ENCODE measurements around the gene RAPGEFL1.
"Not testable (repeated sequence)": the region's sequence is repeated elsewhere in the genome, so short reads cannot be mapped to it uniquely, and the experiment has no call there.

The RAPGEFL1 gene, protein sequence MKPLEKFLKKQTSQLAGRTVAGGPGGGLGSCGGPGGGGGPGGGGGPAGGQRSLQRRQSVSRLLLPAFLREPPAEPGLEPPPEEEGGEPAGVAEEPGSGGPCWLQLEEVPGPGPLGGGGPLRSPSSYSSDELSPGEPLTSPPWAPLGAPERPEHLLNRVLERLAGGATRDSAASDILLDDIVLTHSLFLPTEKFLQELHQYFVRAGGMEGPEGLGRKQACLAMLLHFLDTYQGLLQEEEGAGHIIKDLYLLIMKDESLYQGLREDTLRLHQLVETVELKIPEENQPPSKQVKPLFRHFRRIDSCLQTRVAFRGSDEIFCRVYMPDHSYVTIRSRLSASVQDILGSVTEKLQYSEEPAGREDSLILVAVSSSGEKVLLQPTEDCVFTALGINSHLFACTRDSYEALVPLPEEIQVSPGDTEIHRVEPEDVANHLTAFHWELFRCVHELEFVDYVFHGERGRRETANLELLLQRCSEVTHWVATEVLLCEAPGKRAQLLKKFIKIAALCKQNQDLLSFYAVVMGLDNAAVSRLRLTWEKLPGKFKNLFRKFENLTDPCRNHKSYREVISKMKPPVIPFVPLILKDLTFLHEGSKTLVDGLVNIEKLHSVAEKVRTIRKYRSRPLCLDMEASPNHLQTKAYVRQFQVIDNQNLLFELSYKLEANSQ

DNA sequence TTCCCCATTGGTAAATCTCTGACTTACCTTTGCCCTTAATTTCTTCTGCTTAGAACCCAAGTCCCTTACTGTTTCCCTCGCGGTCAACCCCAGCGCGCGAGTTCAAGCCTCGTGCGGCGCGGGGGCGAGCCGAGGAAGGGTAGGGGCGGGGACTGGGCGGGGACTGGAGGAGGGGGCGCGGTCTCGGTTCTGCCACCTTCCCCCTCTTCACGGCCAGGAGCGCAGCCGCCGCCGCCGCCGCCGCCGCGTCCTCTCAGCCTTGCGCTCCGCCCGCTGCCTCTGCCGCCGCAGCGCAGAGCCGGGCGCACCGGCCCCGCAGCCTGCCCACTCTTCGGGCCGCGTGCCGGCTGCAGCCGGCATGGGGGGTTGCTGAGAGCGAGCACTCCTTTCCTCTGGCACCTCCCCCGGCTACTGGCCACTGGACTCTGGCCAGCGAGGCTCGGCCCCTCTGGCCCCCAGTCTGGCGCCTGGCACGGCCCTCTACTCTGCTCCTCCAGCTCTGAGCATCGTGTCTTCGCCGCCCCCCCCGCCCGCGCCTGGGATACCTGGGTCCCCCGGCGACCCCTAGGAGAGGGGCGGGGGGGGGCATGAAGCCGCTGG, at the start of gene RAPGEFL1:
Gene RAPGEFL1, plus strand, starts transcription at position 196 of the 600 bp plus-strand sequence. Its CDS starts 392 bp downstream, at position 588.
- DNase-seq (ENCODE audit: low read depth): peak; percentile 72

DNA sequence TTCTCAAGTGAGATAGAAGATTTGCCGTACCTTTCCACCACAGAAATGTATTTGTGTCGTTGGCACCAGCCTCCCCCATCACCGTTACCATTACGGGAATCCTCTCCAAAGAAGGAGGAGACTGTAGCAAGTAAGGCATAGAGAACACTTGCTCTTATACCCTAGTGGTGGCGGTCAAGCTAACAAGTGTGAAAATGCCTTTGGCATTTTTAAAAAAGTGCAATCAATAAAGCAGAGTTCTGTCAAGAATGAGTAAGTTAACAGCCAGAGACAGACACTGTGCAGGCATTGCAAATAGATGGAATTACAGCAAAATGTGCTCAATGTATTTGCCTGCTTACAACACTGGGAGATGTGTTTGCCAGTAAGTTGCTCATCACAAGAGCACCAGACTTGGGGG, 47.8 kb upstream of the RAPGEFL1 start:
- DNase-seq (ENCODE audit: low read depth): no peak

DNA sequence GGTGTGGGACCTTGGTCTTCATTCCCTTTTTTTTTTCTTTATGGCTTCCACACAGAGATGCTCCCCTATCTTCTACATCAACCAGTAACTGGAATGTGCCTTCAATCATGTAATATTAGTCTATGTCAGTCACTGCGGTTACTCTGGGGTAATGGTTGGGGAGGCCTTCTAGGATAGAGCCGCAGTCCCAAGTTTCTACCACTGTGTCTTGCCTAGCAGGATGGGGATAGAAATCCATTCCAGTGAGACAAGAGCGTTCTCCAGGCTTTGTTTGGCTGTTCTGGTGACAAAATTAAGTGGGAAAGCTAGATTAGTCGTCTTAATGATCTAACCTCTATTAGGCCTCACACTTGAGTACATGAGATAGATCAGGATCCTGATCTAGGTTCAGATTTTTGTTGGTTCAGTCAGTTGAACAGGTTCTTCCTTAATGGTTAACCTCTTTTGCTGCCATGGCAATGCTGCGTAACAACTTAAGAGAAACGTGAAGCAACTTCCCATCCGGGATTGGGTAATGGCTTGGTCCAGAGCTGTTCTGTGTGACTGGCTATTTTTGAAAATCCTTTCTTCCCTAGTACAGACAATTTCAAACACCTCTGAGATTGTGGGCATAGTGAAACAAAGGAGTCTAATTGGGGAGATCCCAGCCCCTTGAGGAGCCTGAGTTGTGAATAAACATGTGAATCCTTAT, 46.8 kb upstream of the RAPGEFL1 start:
- DNase-seq (ENCODE audit: low read depth): no peak

DNA sequence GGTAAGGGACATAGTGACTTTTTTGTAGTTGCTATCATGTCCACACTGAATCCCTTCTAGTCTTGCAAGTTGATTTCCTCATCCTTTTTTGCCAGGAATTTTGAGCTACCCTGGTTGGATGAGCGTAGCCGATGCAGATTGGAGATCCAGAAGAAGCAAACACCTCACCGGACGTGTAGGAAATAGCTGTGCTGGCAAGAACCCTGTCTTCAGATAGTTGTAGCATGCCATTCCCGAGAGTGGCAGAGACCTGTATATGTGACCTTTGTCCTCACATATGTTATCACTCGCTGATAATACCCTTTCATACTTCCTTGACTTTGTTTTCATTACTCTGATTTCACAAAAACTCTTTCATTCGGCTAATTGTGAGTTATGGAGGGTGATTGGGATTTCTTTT, 43.1 kb upstream of the RAPGEFL1 start:
- DNase-seq (ENCODE audit: low read depth): no peak

DNA sequence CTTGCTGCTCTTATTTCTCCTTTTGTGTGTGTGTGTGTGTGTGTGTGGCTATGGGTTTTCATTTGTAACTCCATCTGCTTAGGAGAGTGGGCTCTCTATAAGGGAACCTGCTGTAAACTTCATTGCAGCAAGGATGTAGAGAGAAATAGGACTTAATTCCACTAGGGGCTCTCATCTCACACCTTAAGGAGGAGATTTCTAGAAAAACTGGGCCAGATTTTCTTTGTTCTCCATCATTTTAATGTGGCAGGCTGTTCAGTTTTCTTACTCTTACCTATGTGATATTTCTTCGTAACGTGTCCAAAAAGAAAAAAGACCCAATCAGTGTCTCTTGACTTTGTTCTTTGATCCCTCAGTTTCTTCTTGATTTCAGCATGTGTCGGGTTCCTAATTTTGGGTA, 41.5 kb upstream of the RAPGEFL1 start:
- DNase-seq (ENCODE audit: low read depth): no peak

DNA sequence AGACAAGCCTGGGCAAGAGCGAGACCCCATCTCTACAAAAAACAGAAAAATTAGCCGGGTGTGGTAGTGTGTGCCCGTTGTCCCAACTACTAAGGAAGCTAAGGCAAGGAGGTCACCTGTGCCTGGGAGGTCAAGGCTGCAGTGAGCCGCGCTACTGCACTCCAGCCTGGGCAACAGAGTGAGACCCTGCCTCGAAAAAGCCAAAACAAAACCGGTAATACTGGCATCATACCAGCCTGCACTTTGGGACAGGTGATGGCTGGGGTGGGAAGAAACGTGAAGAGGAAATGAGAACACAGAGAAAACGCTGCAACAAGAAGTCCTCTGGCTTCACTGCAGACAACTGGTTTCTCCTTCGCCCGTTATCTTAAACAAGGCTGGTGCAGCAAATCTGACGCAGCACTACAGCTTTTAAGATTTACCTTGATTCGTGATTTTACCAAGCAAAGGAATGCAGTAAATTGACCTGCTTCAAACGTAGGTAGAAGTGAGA, 37.7 kb upstream of the RAPGEFL1 start:
- DNase-seq (ENCODE audit: low read depth): no peak

DNA sequence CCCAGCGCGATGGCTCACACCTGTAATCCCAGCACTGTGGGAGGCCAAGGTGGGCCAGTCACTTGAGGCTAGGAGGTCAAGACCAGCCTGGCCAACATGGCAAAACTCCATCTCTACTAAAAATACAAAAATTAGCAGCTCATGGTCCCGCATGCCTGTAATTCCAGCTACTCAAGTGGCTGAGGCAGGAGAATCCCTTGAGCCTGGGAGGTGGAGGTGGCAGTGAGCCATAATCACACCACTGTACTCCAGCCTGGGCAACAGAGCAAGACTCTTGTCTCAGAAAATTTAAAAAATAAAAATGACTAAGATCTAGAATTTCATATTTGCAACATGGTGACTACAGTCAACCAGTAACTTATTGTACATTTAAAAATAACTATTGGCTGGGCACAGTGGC, 34.1 kb upstream of the RAPGEFL1 start:
- not testable (repeated sequence) for DNase-seq (ENCODE audit: low read depth)

DNA sequence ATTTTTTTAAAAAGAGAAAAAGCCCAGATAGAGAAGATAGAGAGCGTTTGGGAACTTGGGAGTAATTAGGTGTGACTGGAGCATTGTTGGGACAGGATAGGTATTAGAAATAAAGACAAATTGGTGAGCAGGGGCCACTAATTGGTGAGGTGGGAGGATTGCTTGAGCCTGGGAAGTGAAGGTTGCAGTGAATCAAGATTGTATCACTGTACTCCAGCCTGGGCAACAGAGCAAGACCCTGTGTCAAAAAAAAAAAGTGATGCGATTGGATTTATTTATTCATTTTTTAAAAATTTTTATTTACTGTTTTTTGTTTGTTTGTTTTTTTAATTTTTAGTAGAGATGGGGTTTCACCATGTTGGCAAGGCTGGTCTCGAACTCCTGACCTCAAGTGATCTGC, 31.8 kb upstream of the RAPGEFL1 start:
- DNase-seq (ENCODE audit: low read depth): no peak

DNA sequence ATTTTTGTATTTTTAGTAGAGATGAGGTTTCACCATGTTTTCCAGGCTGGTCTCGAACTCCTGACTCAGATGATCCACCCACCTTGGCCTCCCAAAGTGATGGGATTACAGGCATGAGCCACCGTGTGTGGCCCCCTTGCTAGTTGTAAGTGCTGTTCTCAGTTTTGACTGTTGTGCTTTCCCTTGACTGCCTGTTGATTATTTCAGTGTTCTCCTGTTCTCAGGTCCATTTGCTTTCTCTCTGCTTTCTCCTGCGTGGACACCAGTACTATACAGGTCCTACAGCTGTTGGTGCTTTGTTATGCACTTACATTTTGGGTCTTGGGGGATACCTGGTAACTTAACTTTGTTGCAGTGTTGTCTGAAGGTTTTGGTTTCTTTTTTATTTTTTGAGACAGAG, 28.7 kb upstream of the RAPGEFL1 start:
- no peak for DNase-seq (ENCODE audit: low read depth)

DNA sequence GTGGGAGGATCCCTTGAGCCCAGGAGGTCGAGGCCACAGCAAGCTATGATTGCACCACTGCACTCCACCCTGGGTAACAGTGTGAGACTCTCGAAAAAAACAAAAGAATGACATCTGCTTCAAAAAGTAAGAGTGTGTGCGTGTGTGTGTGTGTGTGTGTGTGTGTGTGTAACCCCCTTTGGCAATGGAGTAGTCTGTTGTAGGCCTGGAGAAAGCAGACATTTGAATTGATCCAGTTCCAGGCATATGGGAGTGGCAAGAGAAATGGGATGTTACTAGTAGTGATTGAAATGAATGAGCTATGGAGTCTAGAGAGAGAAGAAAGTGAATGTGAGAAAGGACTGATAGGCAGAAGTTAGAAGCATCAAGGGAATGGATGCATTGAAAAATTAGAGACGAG, 27.0 kb upstream of the RAPGEFL1 start:
- no peak for DNase-seq (ENCODE audit: low read depth)

DNA sequence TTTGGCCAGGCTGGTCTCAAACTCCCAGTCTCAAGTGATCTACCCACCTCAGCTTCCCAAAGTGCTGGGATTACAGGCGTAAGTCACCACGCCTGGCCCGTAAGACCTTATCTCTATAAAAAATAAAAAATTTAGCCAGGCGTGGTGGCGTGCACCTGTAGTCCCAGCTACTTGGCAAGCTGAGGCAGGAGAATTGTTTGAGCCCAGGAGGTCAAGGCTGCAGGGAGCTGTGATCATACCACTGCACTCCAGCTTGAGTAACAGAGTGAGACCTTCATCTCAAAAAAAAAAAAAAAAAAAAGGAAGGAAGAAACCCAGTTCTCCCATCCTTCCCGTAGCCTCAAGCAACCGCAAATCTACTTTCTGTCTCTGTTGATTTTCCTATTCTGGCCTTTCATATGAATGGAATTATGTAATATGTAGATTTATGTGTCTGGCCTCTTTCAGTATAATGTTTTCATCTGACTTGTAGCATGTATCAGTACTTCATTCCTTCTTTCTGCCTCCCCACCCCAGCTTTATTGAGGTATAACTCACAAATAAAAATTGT, 25.8 kb upstream of the RAPGEFL1 start:
- DNase-seq (ENCODE audit: low read depth): no peak

DNA sequence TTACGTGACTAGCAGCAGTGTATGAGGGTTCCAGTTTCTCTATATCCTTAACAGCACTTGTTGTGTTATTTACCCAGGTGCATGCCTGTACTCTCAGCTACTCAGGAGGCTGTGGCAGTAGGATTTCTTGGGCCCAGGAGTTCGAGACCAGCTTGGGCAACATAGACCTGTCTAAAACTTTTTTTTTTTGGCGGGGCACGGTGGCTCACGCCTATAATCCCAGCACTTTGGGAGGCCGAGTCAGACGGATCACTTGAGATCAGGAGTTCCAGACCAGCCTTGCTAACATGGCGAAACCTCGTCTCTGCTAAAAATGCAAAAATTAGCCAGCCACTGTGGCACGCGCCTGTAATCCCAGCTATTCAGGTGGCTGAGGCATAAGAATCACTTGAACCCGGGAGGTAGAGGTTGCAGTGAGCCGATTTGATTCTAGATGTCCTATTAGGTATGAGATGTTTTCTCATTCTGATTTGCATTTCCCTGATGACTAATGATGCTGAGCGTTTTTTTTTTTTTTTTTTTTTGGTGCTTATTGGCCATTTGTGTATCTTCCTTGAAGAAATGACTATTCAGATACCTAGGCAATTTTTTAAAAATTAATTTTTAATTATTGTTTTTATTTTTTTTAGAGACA, 23.6 kb upstream of the RAPGEFL1 start:
- DNase-seq (ENCODE audit: low read depth): no peak

DNA sequence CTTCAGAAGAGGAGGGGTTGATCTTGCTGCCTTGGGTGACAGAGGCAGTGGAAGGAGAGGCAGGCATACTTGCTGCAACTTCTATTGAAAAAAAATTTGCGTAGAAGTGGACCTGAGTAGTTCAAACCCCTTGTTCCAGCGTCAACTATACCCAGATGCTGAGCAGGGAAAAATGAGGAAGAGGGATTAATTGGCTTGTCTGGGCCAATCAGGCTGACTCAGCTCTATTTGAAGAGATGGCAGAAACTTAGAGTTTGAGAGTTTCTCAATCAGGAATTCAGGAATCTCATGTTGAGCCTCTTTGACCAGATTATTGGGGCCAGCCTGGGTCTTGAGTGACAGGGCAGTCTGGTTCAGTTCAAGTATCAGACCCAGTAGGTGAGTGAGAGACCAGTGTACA, 19.3 kb upstream of the RAPGEFL1 start:
- no peak for DNase-seq (ENCODE audit: low read depth)

DNA sequence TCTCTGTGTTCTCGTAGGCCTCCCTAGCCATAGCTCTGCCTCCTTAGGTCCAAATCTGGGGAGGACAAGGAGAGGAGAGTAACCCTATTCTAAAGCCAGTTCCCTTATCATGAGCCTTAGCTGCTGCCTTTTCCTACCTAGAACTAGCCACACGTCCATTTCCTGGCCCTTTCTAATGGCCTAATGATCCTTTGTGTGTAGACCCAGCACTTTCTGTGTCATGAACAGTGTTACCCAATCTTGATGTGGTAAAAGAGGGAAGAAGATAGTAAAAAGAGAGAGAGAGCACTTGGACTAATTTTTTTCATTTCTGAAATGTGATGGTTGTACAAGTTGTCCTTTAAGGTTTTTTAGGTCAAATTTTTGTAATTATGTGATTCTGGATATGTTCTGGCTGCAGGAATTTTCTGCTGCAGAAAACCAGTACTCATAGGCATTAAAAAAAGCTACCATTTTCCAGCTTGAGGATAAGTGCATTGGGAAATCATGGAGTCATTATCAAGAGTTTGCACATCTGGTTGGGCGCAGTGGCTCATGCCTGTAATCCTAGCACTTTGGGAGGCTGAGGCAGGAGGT, 18.7 kb upstream of the RAPGEFL1 start:
- DNase-seq (ENCODE audit: low read depth): no peak

DNA sequence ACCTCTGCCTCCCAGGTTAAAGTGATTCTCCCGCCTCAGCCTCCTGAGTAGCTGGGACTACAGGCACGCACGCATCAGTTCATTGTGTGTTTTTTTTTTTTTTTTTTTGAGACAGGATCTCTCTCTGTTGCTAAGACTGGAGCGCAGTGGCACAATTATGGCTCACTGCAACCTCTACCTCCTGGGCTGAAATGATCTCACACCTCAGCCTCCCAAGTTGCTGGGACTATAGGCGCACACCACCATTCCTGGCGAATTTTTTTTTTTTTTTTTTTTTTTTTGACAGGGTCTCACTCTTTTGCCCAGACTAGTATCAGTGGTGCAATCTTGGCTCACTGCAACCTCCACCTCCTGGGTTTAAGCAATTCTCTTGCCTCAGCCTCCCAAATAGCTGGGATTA, 17.8 kb upstream of the RAPGEFL1 start:
- DNase-seq (ENCODE audit: low read depth): no peak

DNA sequence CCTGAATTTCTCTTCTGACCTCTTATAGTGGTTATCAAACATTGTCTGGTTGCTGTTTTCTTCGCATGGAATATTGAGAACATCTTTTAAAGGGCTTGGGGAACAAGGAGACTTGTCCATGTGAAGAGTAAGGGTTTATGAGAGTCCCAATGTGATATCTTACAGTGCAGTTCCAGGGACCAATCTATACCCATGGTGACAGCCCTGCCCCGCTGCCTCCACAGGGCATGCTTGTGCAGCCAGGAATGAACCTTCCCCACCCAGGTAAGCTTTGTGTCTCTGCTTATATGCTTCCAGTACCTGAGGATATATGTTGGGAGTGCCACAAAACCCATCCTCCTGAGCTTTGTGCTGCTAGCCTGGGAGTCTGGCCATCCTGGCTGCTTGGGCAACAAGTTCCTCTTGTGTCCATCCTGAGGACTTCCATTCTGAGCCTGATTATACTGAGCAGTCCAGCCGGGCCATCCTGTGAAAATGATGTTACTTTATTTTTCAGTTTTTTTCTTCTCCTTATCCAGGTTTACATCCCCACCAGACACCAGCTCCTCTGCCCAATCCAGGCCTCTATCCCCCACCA, 9.5 kb upstream of the RAPGEFL1 start:
- no peak for DNase-seq (ENCODE audit: low read depth)

DNA sequence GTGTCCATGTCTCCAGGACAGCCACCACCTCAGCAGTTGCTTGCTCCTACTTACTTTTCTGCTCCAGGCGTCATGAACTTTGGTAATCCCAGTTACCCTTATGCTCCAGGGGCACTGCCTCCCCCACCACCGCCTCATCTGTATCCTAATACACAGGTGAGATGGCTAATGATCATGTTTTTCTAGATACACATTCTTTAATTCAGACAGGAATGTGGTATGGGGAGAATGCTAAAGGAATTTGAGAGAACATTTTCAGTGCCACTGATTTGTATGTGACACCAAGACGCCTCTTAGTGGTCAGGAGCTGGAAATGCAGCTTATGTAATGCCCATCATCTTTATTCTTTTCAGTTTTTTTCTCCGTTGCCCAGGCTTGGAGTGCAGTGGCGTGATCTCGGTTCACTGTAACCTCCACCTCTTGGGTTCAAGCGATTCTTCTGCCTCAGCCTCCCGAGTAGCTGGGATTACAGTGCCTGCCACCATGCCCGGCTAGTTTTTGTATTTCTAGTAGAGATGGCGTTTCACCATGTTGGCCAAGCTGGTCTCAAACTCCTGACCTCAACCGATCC, 8.9 kb upstream of the RAPGEFL1 start:
- no peak for DNase-seq (ENCODE audit: low read depth)

DNA sequence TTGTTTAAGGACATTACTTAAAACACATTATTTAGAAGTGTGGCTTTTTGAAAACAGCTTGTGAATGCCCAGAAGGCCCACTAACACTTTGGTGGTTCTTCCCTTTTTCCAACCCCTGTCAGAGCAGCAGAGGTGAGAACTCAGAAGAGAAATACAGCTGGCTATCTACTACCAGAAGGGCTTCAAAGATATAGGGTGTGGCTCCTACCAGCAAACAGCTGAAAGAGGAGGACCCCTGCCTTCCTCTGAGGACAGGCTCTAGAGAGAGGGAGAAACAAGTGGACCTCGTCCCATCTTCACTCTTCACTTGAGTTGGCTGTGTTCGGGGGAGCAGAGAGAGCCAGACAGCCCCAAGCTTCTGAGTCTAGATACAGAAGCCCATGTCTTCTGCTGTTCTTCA, 6.9 kb upstream of the RAPGEFL1 start:
- DNase-seq (ENCODE audit: low read depth): no peak

DNA sequence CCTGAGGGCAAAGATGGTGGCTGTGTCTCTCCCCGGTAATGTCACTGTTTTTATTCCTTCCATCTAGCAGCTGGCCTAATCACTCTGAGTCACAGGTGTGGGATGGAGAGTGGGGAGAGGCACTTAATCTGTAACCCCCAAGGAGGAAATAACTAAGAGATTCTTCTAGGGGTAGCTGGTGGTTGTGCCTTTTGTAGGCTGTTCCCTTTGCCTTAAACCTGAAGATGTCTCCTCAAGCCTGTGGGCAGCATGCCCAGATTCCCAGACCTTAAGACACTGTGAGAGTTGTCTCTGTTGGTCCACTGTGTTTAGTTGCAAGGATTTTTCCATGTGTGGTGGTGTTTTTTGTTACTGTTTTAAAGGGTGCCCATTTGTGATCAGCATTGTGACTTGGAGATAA, 5.5 kb upstream of the RAPGEFL1 start:
- no peak for DNase-seq (ENCODE audit: low read depth)

DNA sequence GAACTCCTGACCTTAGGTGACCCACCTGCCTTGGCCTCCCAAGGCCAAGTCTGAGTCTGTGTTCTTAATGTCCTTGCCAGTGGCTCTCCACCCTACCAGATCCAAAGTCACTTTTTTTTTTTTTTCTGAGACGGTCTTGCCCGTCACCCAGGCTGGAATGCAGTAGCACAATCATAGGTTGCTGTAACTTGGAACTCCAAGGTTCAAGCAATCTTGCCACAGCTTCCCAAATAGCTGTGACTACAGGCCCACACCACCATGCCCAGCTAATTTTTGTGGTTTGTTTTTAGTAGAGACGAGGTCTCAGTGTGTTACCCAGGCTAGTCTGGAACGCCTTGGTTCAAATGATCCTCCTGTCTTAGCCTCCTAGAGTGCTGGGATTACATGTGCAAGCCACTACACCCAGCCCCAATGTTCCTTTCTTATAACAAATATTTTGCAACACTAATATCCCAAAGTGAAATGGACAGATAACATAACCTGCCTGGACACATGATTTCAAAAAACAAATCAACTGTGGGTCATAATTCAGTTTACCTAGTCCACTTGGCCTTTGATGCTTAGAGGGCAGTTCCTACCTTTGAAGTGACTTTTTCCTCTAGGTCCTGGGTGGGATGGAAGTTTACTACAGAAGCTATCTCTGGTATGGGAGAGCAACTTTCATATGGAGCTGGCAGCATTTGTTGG, 4.0 kb upstream of the RAPGEFL1 start:
- DNase-seq (ENCODE audit: low read depth): no peak

Measured in activated gamma-delta T cell treated with anti-CD3 and anti-CD28 coated beads, Interleukin-2, amount 50 U/mL, for 16 hours (primary cell).